AG04450 (cell line): ENCODE results near the gene XCL1. TPM values are rescaled to one million over a fixed set of nuclear protein-coding genes. Genes with fewer than 3 reads are reported as not detected.

ENCODE experiments used
- CTCF ChIA-PET: fragments of 300-600, 350-600 bp; formaldehyde crosslinking; extraction: SDS; loops from one replicate; lab custom pipeline; 2022; ENCODE audit warnings: antibody characterized with exemption, inconsistent platforms; lab: Charles Lee
- POLR2A ChIA-PET: fragments of 350-600 bp; formaldehyde crosslinking; extraction: SDS; loops from one replicate; lab custom pipeline; 2021; ENCODE audit warnings: antibody characterized with exemption, inconsistent platforms; lab: Yijun Ruan, JAX
- DNase-seq: peaks from one replicate; pipeline ENCODE4 v3.0.0-alpha.2; 2011; ENCODE audit warnings: low read depth, low spot score
- H3K27ac ChIP-seq: one replicate; pipeline ENCODE4 v1.5.1; 2012; ENCODE audit warnings: low read depth, low read length, control low read depth
- H3K27me3 ChIP-seq: one replicate; pipeline ENCODE4 v1.6.0; 2012; ENCODE audit warnings: low read length; ENCODE audit not compliant: control insufficient read depth, insufficient read depth
- H3K4me3 ChIP-seq: 2 replicates; pipeline ENCODE4 v1.5.1; 2011; ENCODE audit warnings: mild to moderate bottlenecking, low read depth, low read length, control low read depth
- H3K9me3 ChIP-seq: 2 replicates; pipeline ENCODE4 v1.5.1; 2012; ENCODE audit warnings: low read length; ENCODE audit not compliant: control insufficient read depth, insufficient read depth
- polyA plus RNA-seq: library from polyadenylated mRNA; depleted of rRNA; stranded (reverse); fragments of >200 nt; gene quantifications from 2 replicates; pipeline ENCODE4 v1.2.3, GENCODE V29; 2011
- TF ChIP-seq, protein P1 (sequence below): IDR thresholded peaks from 2 replicates; pipeline ENCODE4 v1.5.1; 2011; ENCODE audit warnings: low read depth, low read length, control low read depth, inconsistent platforms

The XCL1 gene
- polyA plus RNA-seq, 1 experiment, result not detected

DNA sequence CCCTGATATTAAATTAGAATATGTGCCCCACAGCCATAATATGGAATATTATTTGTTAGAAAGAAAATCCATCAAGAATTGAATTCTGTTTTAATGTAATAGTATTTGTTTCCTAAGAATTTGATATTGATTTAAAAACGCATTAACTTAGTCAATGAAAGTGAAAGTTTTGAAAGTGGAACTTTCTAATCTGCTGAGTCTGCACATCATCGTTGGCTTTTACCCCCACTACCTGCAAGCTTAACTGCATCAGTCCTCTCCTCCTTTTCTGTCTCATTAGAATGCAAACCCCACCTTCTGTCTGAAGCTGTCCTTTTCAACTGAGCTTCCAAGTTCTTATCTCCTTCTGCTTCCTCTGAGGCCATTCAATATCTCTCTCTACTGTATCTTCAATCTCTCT lies 42.5 kb downstream of the XCL1 start:
- ChIA-PET CTCF (interaction anchor here (1.5 kb wide), 1 partner anchor 15 kb away, joined by 5 read pairs; no protein-coding TSS in a partner anchor), POLR2A (no interaction called here)
- TF ChIP-seq, protein P1, sequence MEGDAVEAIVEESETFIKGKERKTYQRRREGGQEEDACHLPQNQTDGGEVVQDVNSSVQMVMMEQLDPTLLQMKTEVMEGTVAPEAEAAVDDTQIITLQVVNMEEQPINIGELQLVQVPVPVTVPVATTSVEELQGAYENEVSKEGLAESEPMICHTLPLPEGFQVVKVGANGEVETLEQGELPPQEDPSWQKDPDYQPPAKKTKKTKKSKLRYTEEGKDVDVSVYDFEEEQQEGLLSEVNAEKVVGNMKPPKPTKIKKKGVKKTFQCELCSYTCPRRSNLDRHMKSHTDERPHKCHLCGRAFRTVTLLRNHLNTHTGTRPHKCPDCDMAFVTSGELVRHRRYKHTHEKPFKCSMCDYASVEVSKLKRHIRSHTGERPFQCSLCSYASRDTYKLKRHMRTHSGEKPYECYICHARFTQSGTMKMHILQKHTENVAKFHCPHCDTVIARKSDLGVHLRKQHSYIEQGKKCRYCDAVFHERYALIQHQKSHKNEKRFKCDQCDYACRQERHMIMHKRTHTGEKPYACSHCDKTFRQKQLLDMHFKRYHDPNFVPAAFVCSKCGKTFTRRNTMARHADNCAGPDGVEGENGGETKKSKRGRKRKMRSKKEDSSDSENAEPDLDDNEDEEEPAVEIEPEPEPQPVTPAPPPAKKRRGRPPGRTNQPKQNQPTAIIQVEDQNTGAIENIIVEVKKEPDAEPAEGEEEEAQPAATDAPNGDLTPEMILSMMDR, result no peak
- Histone ChIP-seq H3K4me3 (no peak overlapping the region), H3K27me3 (no peaks in the 10 kb centered on the region), H3K27ac (no peak overlapping the region), H3K9me3 (no peaks in the 10 kb centered on the region)
- no peak for DNase-seq

DNA sequence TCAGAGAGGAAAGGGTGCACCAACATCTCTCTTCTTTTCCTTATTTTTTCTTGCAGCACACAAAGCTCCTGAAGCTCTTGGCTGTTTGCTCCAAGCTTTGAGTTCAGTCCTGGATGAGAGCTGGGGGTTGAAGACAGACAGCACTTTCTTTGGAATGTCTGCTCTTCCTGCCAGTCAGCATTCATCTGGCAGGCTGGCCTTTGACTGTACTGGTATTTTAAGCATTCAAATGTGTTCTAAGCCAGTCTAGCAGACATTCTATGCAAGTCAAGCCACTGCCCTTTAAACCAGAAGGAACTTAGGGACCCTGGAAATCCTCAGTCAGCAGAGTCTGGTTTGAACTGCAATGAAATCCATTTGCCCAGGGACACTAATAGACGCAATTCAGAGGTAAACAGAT lies 45.0 kb downstream of the XCL1 start:
- Histone ChIP-seq H3K27ac (no peak overlapping the region), H3K27me3 (no peaks in the 10 kb centered on the region), H3K4me3 (no peak overlapping the region), H3K9me3 (no peaks in the 10 kb centered on the region)
- TF ChIP-seq, protein P1, result no peak
- CTCF ChIA-PET, result no interaction called here
- no peak for DNase-seq
- POLR2A ChIA-PET, result no interaction called here

DNA sequence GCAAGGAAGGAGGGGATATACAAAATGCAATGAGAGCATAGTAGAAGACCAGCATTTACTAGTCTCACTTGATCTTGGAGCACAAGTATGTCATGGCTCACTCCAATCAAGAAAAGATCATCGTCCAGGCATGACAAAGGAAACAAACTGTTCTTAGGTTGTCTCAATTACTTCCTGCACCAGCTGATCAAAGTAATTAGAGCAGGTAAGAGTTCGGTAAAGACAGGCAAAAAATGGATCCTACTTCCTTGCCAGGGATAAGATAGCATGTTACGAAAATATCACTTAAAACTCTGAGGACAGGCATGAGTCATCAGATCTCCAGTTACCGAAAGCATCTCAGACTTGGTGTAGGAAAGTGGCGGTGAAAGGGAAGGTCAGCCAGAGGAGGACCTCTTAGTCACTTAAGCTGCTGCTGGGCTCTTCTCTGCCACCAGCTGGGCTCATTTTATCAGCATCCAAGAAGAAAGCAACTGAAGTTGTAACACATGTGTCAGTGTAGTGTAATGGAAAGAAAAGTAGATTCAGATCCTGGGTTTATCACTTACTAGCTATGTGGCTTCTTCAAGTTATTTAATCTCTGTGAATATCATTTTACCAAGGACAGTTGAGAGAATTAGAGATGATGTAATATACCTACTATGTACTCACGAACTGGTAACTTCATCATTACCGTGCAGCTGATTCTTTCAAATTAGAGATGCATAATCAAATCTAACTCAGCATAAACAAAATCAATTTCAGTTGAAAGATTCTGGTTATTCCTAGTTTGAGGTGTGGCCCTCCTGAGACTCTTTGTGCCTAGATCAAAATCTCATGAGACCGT lies 46.8 kb downstream of the XCL1 start:
- CTCF ChIA-PET, result interaction anchor here (1.3 kb wide), 1 partner anchor 20 kb away, joined by 4 read pairs; no protein-coding TSS in a partner anchor
- TF ChIP-seq, protein P1, result no peak
- Histone ChIP-seq H3K27me3 (no peaks in the 10 kb centered on the region), H3K9me3 (no peaks in the 10 kb centered on the region), H3K4me3 (no peak overlapping the region), H3K27ac (no peak overlapping the region)
- DNase-seq, result no peak
- POLR2A ChIA-PET, result no interaction called here

DNA sequence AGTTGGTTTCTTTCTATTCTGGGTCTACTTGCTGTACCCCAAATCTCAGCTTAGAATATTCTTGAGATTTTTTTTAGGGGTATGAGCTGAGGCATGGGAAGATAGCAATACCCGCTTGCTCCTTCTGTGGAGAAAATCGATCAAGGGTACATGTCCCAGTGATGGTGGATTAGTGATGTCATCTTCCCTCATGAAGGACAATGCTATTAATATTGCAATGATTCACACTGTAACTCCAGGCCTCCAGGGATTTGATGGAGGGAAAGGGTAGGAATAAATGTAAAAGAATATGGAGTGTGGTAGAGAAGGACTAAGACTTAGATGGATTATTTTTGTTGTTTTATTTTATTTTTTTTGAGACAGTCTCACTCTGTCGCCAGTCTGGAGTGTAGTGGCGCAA lies 47.4 kb downstream of the XCL1 start:
- Histone ChIP-seq H3K4me3 (no peak overlapping the region), H3K9me3 (no peaks in the 10 kb centered on the region), H3K27ac (no peak overlapping the region), H3K27me3 (no peaks in the 10 kb centered on the region)
- ChIA-PET POLR2A (no interaction called here), CTCF (interaction anchor here (0.6 kb wide), 1 partner anchor 726 kb away, joined by 3 read pairs; no protein-coding TSS in a partner anchor)
- DNase-seq, result no peak
- TF ChIP-seq, protein P1, result no peak

DNA sequence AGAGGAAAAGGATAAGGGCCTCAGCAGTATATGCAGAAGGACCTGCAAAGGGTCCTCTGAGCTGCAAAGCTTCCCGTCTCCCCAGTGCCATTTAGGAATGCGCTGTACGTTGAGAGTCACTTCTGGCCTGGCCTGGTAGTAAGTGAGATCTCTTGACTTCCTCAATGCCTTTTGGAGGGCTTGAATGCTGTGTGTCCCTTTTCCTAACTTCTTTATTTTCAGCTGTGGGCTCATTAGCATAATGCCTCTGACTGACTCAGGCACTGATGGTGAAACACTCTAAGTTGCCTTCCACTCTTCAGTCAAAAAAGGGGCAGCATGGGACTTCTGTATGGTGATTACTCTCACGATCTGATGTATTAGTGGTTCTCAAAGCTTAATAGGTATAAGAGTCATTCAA lies 49.9 kb downstream of the XCL1 start:
- Histone ChIP-seq H3K4me3 (no peak overlapping the region), H3K27ac (no peak overlapping the region), H3K27me3 (no peaks in the 10 kb centered on the region), H3K9me3 (no peaks in the 10 kb centered on the region)
- DNase-seq, result no peak
- POLR2A ChIA-PET, result no interaction called here
- CTCF ChIA-PET, result no interaction called here
- TF ChIP-seq, protein P1, result no peak
